ENCODE data around the gene SNAPC5. TPM values are rescaled to one million over a fixed set of nuclear protein-coding genes. Genes with fewer than 3 reads are reported as not detected.

SNAPC5 gene
- total and polyA plus RNA-seq, 10 of the 15 experiments (the other 5 are each of a cell fraction or from before 2014, with no cell fraction given): 14.4 to 53.5 (median 36.9) TPM

DNA sequence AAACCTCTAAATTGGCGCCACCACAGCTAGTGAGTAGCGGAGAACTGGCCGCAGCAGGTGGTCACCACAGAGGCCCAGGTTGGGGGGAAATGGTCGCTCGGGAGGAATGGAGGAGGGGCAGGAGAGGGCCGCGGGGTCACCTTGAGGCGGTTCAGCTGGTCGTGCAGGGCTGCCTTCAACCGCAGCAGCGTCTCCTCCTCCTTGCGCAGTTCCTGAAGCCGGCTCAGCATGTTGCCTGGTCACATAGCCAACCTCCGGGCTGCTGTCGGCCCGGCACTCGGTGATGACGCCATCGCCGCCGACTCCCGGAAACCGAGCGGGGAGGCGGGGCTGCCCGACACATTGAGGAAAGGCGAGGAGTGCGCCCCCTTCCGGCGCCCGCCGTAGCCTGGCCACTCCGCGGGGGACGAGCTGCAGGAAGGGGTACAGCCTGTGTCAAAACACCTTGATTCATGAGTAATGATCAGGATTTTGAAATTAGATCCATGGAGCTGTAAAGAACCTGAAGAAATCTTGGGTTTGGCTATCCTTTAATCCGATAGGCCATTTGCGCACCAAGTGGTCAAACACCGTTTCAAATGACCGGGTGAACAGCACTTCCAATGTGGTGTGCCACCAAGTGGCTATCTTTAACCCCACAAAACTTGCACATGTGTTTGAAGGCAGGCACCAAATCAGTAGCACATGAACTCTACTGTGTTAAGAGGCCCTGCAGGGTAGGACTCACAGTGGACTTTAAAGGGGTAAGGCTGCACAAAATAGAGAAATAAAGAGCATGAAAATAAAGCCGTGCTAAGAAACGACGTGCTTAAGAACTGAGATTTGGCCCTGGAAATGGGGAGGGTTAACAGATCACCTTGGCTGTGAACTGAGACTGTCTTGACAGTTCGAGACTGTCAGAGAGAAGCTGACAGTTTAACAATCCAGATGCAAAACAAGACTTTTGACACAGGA, at the start of gene SNAPC5 (continued):
- TF ChIP-seq, protein P1, sequence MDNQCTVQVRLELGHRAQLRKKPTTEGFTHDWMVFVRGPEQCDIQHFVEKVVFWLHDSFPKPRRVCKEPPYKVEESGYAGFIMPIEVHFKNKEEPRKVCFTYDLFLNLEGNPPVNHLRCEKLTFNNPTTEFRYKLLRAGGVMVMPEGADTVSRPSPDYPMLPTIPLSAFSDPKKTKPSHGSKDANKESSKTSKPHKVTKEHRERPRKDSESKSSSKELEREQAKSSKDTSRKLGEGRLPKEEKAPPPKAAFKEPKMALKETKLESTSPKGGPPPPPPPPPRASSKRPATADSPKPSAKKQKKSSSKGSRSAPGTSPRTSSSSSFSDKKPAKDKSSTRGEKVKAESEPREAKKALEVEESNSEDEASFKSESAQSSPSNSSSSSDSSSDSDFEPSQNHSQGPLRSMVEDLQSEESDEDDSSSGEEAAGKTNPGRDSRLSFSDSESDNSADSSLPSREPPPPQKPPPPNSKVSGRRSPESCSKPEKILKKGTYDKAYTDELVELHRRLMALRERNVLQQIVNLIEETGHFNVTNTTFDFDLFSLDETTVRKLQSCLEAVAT (IDR thresholded peaks at IDR 0.05): peak; percentile 54; the same call in 1 of the 2 replicates
- TF ChIP-seq, protein P2, sequence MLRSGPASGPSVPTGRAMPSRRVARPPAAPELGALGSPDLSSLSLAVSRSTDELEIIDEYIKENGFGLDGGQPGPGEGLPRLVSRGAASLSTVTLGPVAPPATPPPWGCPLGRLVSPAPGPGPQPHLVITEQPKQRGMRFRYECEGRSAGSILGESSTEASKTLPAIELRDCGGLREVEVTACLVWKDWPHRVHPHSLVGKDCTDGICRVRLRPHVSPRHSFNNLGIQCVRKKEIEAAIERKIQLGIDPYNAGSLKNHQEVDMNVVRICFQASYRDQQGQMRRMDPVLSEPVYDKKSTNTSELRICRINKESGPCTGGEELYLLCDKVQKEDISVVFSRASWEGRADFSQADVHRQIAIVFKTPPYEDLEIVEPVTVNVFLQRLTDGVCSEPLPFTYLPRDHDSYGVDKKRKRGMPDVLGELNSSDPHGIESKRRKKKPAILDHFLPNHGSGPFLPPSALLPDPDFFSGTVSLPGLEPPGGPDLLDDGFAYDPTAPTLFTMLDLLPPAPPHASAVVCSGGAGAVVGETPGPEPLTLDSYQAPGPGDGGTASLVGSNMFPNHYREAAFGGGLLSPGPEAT (IDR thresholded peaks at IDR 0.05; ENCODE audit: low read depth): peak; percentile 77
- TF ChIP-seq POLR2A (IDR thresholded peaks at IDR 0.05; ENCODE audit: low read depth, low read length): peak; percentile 93
- peak in 1 of 2 experiments; percentile 73; a peak in 1 of 4 replicates for TF ChIP-seq SRF (IDR thresholded peaks at IDR 0.05; ENCODE audit: low read depth in 2 of 2, low read length in 2 of 2)
- no peak for TF ChIP-seq TCF7 (IDR thresholded peaks at IDR 0.05; ENCODE audit: borderline replicate concordance)
- peak; percentile 96 for TF ChIP-seq PML (IDR thresholded peaks at IDR 0.05; ENCODE audit: low read length)
- peak; percentile 69; the same call in 1 of the 2 replicates for TF ChIP-seq CBFB (IDR thresholded peaks at IDR 0.05; ENCODE audit: low read depth)
- TF ChIP-seq CBX5 (IDR thresholded peaks at IDR 0.05; ENCODE audit: low read depth): peak; percentile 97

DNA sequence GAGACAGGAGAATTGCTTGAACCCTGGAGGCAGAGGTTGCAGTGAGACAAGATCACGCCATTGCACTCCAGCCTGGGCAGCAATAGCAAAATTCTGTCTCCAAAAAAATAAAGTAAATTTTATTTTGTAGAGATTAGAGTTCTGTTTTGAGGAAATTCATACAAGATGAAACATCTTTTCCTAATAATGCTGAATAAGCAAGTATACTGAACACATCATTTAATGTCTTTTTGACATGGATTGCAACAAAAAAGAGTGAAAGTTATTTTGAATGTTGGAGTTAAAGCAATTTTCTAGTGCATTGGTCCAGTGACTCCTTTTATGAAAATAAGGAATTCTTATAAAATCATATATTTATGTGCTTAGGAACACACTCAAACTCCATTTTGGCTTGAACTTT, 47.7 kb upstream of the SNAPC5 start:
- no peak overlapping the region for H2AFZ ChIP-seq (ENCODE audit: control insufficient read depth, low read depth, low read length)
- intact Hi-C loops (cut with micrococcal nuclease; ENCODE audit: unreplicated experiment) (no loop called here), in situ Hi-C loops (cut with MboI) (no loop called here)
- POLR2A ChIA-PET: no interaction called here
- H3K4me1 ChIP-seq (ENCODE audit: control insufficient read depth, insufficient read depth, low read length): no peaks in the 10 kb centered on the region
- ATAC-seq (no peak), FAIRE-seq (no peak), DNase-seq (ENCODE audit: low read depth, low spot score) (no peak)
- 95% methylated on average over 1 of the region's 1 CpG for WGBS (ENCODE audit: insufficient coverage, insufficient replicate concordance, low lambda C conversion rate, missing lambda C conversion rate)
- H3K27me3 ChIP-seq (replicated peaks in 1 of 2; ENCODE audit: control insufficient read depth in 2 of 2, insufficient read depth in 2 of 2, low read length in 1 of 2): no peaks in the 10 kb centered on the region
- H3K4me3 ChIP-seq: no peak overlapping the region
- H3K79me2 ChIP-seq (ENCODE audit: control insufficient read depth, insufficient read depth, low read length): no peaks in the 10 kb centered on the region
- H3K36me3 ChIP-seq (ENCODE audit: control insufficient read depth in 2 of 2, insufficient read depth in 2 of 2, low read length in 1 of 2): no peaks in the 10 kb centered on the region; a peak in 2 of 4 replicates
- BruUV-seq (replicated peaks): no TSS peak
- H3K9ac ChIP-seq (ENCODE audit: control insufficient read depth, insufficient read depth, low read length): no peak overlapping the region
- CTCF ChIA-PET: no interaction called here
- SMC1A ChIA-PET (ENCODE audit: uncharacterized antibody, unreplicated experiment): no interaction called here
- H3K4me2 ChIP-seq (ENCODE audit: control insufficient read depth, insufficient read depth): no peak overlapping the region
- RAD21 ChIA-PET (ENCODE audit: unreplicated experiment): no interaction called here
- no peaks in the 10 kb centered on the region for H3K9me3 ChIP-seq (replicated peaks; ENCODE audit: control insufficient read depth, insufficient read depth, low read length)
- no peaks in the 10 kb centered on the region for H4K20me1 ChIP-seq (ENCODE audit: control insufficient read depth, insufficient read depth)
- no peak overlapping the region for H3K27ac ChIP-seq (ENCODE audit: control insufficient read depth, insufficient read depth)
- TF ChIP-seq ZNF622 (IDR thresholded peaks at IDR 0.05) (no peak), TCF3 (IDR thresholded peaks at IDR 0.05; ENCODE audit: borderline replicate concordance, insufficient read depth, low read depth, low read length) (no peak), TBL1XR1 (IDR thresholded peaks at IDR 0.05; ENCODE audit: low read depth, low read length) (no peak), NFYB (IDR thresholded peaks at IDR 0.05; ENCODE audit: insufficient read depth, low read depth, low read length) (no peak), IKZF2 (IDR thresholded peaks at IDR 0.05) (no peak), SMAD1 (IDR thresholded peaks at IDR 0.05; ENCODE audit: low read depth, partially characterized antibody) (no peak), EGR1 (IDR thresholded peaks at IDR 0.05; ENCODE audit: borderline replicate concordance in 1 of 2, low read depth in 2 of 2, low read length in 2 of 2) (no peak), CBX5 (IDR thresholded peaks at IDR 0.05; ENCODE audit: low read depth) (no peak), POLR2A (IDR thresholded peaks at IDR 0.05; ENCODE audit: low read depth, low read length) (no peak), BCL11A (IDR thresholded peaks at IDR 0.05; ENCODE audit: low read depth, low read length) (no peak), ZNF207 (IDR thresholded peaks at IDR 0.05; ENCODE audit: borderline replicate concordance) (no peak), MTA3 (IDR thresholded peaks at IDR 0.05; ENCODE audit: borderline replicate concordance, low read length) (no peak), FOXK2 (IDR thresholded peaks at IDR 0.05) (no peak), CHD2 (IDR thresholded peaks at IDR 0.05; ENCODE audit: borderline replicate concordance, low read depth, low read length) (no peak)

Data from GM12878 (cell line).